Measurements from ENCODE around the gene SIAE.
"Not testable (repeated sequence)": the region's sequence is repeated elsewhere in the genome, so short reads cannot be mapped to it uniquely, and the experiment has no call there.

Gene SIAE

GRCh38 chr11:124627546-124627945 is 46.0 kb downstream of the SIAE start:
- Mint-ChIP-seq H3K9me3 (no peaks in the 10 kb centered on the region), H3K27me3 (no peaks in the 10 kb centered on the region), H3K27ac (no peak overlapping the region), H3K36me3 (peaks cover 31% of the 10 kb centered on the region), H3K4me1 (peaks cover 15% of the 10 kb centered on the region), H3K4me3 (no peak overlapping the region)
- ATAC-seq (ENCODE audit: low read depth) (no peak), DNase-seq (ENCODE audit: low spot score in 2 of 2) (no peak)

DNA sequence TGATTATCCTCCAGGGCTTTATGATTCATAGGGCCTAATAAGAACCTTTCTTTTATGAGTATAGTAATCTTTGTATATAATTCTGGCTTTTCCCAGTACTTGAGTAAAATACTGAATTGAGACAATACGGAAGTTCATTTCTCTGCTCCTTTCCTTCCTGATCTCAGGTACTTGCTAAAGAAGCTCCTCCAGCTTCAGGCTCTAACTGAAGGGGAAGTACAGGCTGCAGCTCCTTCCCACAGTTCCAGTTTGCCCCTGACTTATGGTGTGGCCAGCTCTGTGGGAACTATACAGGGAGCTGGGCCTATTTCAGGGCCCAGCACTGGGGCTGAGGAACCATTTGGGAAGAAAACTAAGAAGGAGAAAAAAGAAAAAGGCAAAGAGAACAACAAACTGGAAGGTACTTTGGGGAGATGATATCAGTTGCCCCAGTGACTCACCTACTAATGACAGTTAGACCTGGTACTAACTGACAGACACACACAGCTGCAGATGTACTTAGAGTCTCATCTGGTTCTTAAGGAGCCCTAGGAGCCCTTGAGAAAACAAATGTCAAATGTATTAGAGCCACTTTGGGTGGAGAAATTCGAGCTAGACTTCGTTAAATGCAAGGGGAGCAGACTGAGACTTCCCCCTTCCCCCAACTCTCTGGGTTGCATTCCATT is 47.9 kb downstream of the SIAE start:
- H3K4me1 Mint-ChIP-seq = peaks cover 18% of the 10 kb centered on the region
- H3K36me3 Mint-ChIP-seq = peaks cover 22% of the 10 kb centered on the region
- H3K27ac Mint-ChIP-seq = peak overlapping the region; percentile 54
- no peak overlapping the region for H3K4me3 Mint-ChIP-seq
- DNase-seq (ENCODE audit: low spot score in 2 of 2) (no peak), ATAC-seq (ENCODE audit: low read depth) (no peak)
- H3K9me3 Mint-ChIP-seq = no peaks in the 10 kb centered on the region
- no peaks in the 10 kb centered on the region for H3K27me3 Mint-ChIP-seq

DNA sequence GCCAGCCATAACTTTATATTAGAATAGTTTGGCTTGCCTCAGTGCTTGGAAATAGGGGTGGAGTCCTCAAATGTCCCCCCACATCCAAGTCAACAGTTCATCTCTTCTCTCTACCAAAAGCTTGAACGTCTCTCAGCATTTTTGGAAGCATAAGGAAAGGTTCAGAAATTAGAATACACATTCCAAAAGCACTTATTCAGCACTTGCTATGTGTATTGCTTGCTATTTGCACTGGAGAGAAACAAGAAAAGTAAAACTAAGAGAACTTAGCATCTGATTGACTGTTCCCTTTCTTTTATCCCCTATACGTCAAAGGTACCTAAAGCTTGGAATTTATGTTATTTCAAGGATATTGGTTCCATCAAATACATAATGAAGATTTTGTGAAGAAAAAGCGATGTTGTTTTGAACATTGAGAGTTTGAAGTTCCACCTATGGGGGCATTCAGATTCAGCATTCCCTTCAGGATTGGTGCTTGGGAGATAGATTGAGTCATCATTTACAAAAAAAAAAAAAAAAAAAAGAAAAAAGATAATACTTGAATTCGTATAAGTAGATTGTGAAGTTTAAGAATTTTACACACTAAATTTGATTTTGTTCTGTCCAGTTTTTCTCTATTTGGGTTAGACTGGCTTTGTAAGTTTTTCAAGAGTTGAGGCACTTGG is 49.5 kb downstream of the SIAE start:
- H3K4me3 Mint-ChIP-seq = peak overlapping the region; percentile 89
- H3K36me3 Mint-ChIP-seq = peaks cover 19% of the 10 kb centered on the region
- ATAC-seq (ENCODE audit: low read depth) = no peak
- DNase-seq (ENCODE audit: low spot score in 2 of 2) = no peak
- H3K9me3 Mint-ChIP-seq = no peaks in the 10 kb centered on the region
- peaks cover 18% of the 10 kb centered on the region for H3K4me1 Mint-ChIP-seq
- peaks cover 4% of the 10 kb centered on the region for H3K27me3 Mint-ChIP-seq
- peak overlapping the region; percentile 89 for H3K27ac Mint-ChIP-seq

DNA sequence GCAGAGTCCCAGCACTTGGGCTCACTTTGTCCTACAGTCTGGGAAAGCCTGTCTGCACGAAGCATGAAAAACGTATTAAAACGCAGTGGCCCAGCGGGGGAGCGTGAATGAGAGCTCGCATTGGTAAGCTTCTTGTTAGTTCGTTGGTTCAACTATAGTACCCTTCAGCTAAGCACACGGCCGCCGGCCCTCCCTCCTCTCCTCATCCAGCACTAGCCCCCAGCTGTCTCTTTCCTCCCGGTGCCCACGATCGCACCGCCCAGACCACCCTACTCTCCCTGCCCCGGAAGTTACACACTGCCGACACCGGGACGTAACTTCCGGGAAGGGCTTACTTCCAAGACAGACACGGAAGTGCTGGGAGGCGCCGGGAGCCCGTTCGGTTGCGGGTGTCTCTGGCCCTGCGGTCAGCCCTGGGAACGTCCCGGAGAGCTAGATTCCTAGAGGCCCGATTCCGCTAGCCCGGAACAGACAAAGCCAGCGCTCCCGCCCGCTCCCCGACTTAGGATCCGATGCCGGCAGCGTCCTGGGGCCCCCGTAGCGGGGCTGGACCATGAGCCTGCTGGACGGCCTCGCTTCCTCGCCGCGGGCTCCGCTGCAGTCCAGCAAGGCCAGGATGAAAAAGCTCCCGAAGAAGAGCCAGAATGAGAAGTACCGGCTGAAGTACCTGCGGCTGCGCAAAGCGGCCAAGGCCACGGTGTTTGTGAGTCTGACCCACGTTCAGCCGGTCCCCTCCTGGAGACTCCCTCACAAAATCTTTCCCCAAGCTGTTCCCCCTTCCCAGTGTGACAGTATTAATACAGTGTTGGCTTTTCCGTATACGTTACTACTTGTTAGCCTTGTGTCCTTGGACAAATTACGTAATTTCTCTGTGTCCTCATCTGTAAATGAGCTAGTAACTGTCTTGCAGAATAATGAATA is 50.7 kb downstream of the SIAE start, which contains the start of gene TBRG1:
Gene TBRG1, plus strand, starts transcription at position 334 of the 921 bp plus-strand sequence. Its CDS starts 220 bp downstream, at position 554.
- H3K27ac Mint-ChIP-seq = peak within 1 kb of the TSS; percentile 89
- peak; percentile 93 for ATAC-seq (ENCODE audit: low read depth)
- H3K9me3 Mint-ChIP-seq = no peaks in the 10 kb centered on the region
- peak within 1 kb of the TSS; percentile 89 for H3K4me3 Mint-ChIP-seq
- H3K4me1 Mint-ChIP-seq = peaks cover 18% of the 10 kb centered on the region
- H3K36me3 Mint-ChIP-seq = peaks cover 14% of the 10 kb centered on the region
- peaks cover 7% of the 10 kb centered on the region for H3K27me3 Mint-ChIP-seq
- peak; percentile 53 to 56 for DNase-seq (ENCODE audit: low spot score in 2 of 2)

- peaks cover 11% of the 10 kb centered on the region for H3K27me3 Mint-ChIP-seq
- H3K4me3 Mint-ChIP-seq = no peak overlapping the region
- DNase-seq (ENCODE audit: low spot score in 2 of 2) (no peak), ATAC-seq (ENCODE audit: low read depth) (no peak)
- peaks cover 8% of the 10 kb centered on the region for H3K4me1 Mint-ChIP-seq
- no peaks in the 10 kb centered on the region for H3K36me3 Mint-ChIP-seq
- H3K9me3 Mint-ChIP-seq = no peaks in the 10 kb centered on the region
- H3K27ac Mint-ChIP-seq = no peak overlapping the region
Observed at GRCh38 chr11:124618863-124619262, 54.7 kb downstream of the SIAE start.

DNA sequence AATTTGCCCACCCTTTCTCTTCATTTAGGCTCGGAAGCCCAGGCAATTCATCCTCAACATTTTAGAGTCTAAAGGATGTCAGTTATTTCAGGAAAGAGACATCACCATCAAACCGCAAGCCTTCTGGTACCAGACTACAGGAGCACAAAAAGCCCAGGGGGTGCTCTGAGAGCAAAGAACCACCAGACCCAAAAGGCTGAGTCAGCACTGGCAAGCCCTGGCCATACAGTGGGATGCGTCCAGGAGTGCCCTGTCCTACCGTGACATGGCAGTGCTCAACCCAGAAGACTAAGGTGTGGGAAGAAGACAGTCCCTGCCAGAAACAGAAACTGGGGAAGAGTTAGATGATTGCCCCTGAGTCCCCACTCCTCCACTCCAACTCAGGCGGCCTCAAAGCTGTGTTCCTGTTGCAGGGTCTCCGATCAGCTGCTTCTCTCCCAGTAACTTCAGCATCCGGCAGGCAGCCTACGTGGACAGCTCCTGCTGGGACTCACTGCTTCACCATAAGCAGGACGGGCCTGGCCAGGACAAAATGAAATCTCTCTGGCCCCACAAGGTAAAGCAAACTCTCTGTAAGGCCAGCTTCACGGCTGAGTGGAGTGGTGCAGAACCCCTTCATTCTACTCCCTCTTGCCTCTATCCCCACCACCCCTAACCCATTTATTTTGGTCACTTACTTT is 60.8 kb downstream of the SIAE start:
- DNase-seq (ENCODE audit: low spot score in 2 of 2) = no peak
- Mint-ChIP-seq H3K4me3 (no peak overlapping the region), H3K4me1 (no peaks in the 10 kb centered on the region), H3K9me3 (no peaks in the 10 kb centered on the region), H3K36me3 (no peaks in the 10 kb centered on the region), H3K27ac (no peak overlapping the region), H3K27me3 (peaks cover 7% of the 10 kb centered on the region)
- ATAC-seq (ENCODE audit: low read depth) = no peak

DNA sequence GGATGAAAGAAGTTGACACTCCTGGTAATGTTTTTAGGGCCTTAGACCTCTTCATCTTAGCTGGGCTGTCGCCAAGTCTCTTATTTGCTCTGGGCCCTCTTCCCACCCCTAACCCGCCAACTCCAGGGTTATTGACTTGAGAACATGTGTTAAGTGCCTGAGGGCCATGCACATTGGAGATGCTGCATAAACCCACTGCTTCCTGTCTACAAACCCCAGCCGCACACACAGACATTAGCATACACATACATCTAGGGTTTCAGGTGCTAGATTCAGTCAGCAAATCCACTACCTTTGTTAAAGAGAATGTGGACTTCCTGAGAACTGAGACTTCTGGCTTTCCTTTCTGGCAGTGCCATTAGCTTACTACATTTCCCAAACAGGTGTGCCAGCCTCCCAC is 61.5 kb downstream of the SIAE start:
- no peaks in the 10 kb centered on the region for H3K36me3 Mint-ChIP-seq
- H3K4me3 Mint-ChIP-seq = no peak overlapping the region
- H3K27ac Mint-ChIP-seq = no peak overlapping the region
- no peaks in the 10 kb centered on the region for H3K4me1 Mint-ChIP-seq
- ATAC-seq (ENCODE audit: low read depth) = no peak
- H3K27me3 Mint-ChIP-seq = peaks cover 4% of the 10 kb centered on the region
- no peak for DNase-seq (ENCODE audit: low spot score in 2 of 2)
- no peaks in the 10 kb centered on the region for H3K9me3 Mint-ChIP-seq

- ATAC-seq (ENCODE audit: low read depth) (no peak), DNase-seq (ENCODE audit: low spot score in 2 of 2) (no peak)
- Mint-ChIP-seq H3K27ac (no peak within 1 kb of the TSS), H3K4me3 (no peak within 1 kb of the TSS), H3K9me3 (no peaks in the 10 kb centered on the region), H3K4me1 (no peaks in the 10 kb centered on the region), H3K36me3 (no peaks in the 10 kb centered on the region), H3K27me3 (peaks cover 4% of the 10 kb centered on the region)
Observed at GRCh38 chr11:124611064-124611463, 62.5 kb downstream of the SIAE start, which contains the start of gene PANX3. TSS of gene PANX3 (plus strand) at chr11:124611428. CDS start at chr11:124611557, 129 bp downstream.

DNA sequence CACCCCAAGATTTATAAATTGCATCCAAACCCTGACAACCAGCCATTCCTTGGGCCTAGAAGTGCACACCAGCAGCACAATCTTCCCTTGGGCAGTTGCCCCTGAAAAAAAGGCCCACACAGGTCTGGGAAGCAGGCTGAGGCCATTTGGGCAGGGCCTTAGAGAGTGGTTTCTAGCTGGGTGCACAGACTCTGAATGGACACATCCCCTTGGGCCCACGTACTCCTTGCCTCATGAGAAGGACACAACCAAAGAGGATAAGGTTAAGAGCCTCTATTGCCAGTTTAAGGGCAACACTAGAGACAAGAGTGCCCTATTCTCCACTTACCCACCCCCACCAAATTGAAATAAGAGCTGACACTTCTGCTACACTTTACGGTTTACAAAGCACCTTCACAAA is 63.2 kb downstream of the SIAE start:
- ATAC-seq (ENCODE audit: low read depth) (no peak), DNase-seq (ENCODE audit: low spot score in 2 of 2) (no peak)
- Mint-ChIP-seq H3K4me1 (peaks cover 2% of the 10 kb centered on the region), H3K27ac (no peak overlapping the region), H3K9me3 (no peaks in the 10 kb centered on the region), H3K27me3 (peaks cover 4% of the 10 kb centered on the region), H3K4me3 (no peak overlapping the region), H3K36me3 (no peaks in the 10 kb centered on the region)

- H3K27me3 Mint-ChIP-seq = peaks cover 2% of the 10 kb centered on the region
- H3K9me3 Mint-ChIP-seq = no peaks in the 10 kb centered on the region
- H3K4me1 Mint-ChIP-seq = peaks cover 2% of the 10 kb centered on the region
- H3K36me3 Mint-ChIP-seq = no peaks in the 10 kb centered on the region
- ATAC-seq (ENCODE audit: low read depth) (no peak), DNase-seq (ENCODE audit: low spot score in 2 of 2) (no peak)
- no peak overlapping the region for H3K4me3 Mint-ChIP-seq
- H3K27ac Mint-ChIP-seq = no peak overlapping the region
Observed at GRCh38 chr11:124608147-124608546, 65.4 kb downstream of the SIAE start.

DNA sequence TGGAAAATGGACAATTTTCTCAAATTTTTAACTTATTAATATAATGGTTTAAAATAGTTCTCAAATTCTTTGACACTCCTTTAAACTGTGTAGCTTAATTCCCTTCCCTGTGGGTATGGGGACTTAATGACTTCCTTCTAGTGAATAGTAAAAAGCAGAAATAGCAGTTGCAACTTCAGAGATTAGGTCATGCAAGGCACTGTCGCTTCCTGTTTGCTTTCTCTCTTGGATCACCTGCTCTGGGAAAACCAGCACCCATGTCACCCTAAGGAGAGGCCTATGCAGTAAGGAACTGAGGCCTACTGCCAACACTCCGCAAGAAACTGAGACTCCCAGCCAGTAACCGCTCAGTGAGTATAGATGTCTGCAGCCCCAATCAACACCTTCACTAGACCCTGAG is 67.8 kb downstream of the SIAE start:
- no peak for ATAC-seq (ENCODE audit: low read depth)

GRCh38 chr11:124602723-124603122 is 70.8 kb downstream of the SIAE start:
- H3K27me3 Mint-ChIP-seq = peaks cover 12% of the 10 kb centered on the region
- not testable (repeated sequence) for DNase-seq (ENCODE audit: low spot score in 2 of 2); H3K9me3 Mint-ChIP-seq; H3K4me3 Mint-ChIP-seq; H3K36me3 Mint-ChIP-seq; H3K4me1 Mint-ChIP-seq; H3K27ac Mint-ChIP-seq; ATAC-seq (ENCODE audit: low read depth)

More for the DNA sequence above, 67.8 kb downstream of the SIAE start:
- Mint-ChIP-seq H3K36me3 (no peaks in the 10 kb centered on the region), H3K4me1 (peaks cover 2% of the 10 kb centered on the region), H3K9me3 (no peaks in the 10 kb centered on the region), H3K27ac (no peak overlapping the region), H3K4me3 (no peak overlapping the region), H3K27me3 (peaks cover 10% of the 10 kb centered on the region)
- DNase-seq (ENCODE audit: low spot score in 2 of 2) = no peak

GRCh38 chr11:124602193-124602592 is 71.3 kb downstream of the SIAE start:
- Mint-ChIP-seq H3K4me3 (no peak overlapping the region), H3K4me1 (peaks cover 2% of the 10 kb centered on the region), H3K36me3 (no peaks in the 10 kb centered on the region), H3K27me3 (peaks cover 12% of the 10 kb centered on the region), H3K27ac (no peak overlapping the region), H3K9me3 (no peaks in the 10 kb centered on the region)
- DNase-seq (ENCODE audit: low spot score in 2 of 2) (no peak), ATAC-seq (ENCODE audit: low read depth) (no peak)
